ENCODE measurements around the gene DNAH7.
"Not testable (repeated sequence)": the region's sequence is repeated elsewhere in the genome, so short reads cannot be mapped to it uniquely, and the experiment has no call there.

DNAH7 gene

DNA sequence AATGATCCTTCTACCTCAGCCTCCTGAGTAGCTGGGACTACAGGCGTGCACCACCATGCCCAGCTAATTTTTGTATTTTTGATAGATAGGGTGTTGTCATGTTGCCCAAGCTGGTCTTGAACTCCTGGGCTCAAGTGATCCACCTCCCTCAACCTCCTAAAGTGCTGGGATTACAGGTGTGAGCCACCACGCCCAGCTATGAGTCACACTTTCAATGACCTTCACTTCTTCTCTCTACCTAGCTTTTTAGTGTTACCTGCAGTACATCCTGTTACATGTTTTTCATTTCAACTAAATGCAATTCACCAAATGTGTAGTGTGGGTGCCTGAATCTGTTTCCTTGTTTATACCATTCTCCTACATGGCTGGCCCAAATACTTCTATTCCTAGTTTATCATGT lies 347.6 kb downstream of the DNAH7 start:
- DNase-seq (ENCODE audit: low read depth): no peak

- DNase-seq (ENCODE audit: low read depth): no peak
These were observed 352.2 kb downstream of the DNAH7 start for GRCh38 chr2:195716466-195716865.

- DNase-seq (ENCODE audit: low read depth): no peak
These were observed 357.2 kb downstream of the DNAH7 start for GRCh38 chr2:195711478-195711877.

- DNase-seq (ENCODE audit: low read depth): no peak
These were observed 358.5 kb downstream of the DNAH7 start for GRCh38 chr2:195709901-195710806.

DNA sequence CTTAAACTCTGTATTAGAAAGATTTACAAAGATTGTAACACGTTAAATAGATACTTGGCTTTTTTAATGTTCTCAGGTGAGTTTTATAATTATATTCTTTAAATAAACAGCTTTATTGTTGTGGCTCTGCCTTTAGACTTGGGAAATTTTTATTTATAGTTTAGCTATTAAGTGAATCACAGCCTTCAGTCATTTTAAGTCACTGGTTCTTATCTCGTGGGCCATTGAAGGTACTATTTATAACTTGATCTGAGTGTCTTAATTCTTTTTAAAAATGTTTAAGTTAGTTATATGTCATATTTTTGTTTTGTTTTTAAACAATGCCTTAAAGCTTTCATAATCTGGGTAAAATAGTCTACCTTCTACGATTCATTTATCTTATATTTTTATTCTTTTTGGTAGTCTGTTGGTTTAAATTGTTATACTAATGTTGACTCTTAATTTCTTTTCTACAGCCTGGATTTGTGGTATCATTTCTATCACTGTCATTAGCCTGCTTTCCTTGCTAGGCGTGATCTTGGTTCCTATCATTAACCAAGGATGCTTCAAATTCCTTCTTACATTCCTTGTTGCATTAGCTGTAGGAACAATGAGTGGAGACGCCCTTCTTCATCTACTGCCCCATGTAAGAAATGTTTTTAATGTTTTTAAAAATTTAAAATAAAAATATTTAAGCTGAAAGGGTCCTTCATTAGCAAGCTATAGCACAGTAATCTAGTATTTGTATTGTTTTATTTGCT lies 362.3 kb downstream of the DNAH7 start:
- peak; percentile 26 for DNase-seq (ENCODE audit: low read depth)

GRCh38 chr2:195700480-195700879 lies 368.2 kb downstream of the DNAH7 start:
- no peak for DNase-seq (ENCODE audit: low read depth)

GRCh38 chr2:195697681-195698220 lies 370.9 kb downstream of the DNAH7 start:
- DNase-seq (ENCODE audit: low read depth): no peak

GRCh38 chr2:195696012-195696411 lies 372.6 kb downstream of the DNAH7 start:
- no peak for DNase-seq (ENCODE audit: low read depth)

GRCh38 chr2:195695002-195695631 lies 373.5 kb downstream of the DNAH7 start:
- no peak for DNase-seq (ENCODE audit: low read depth)

- no peak for DNase-seq (ENCODE audit: low read depth)
These were observed 374.1 kb downstream of the DNAH7 start for GRCh38 chr2:195694553-195694952.

DNA sequence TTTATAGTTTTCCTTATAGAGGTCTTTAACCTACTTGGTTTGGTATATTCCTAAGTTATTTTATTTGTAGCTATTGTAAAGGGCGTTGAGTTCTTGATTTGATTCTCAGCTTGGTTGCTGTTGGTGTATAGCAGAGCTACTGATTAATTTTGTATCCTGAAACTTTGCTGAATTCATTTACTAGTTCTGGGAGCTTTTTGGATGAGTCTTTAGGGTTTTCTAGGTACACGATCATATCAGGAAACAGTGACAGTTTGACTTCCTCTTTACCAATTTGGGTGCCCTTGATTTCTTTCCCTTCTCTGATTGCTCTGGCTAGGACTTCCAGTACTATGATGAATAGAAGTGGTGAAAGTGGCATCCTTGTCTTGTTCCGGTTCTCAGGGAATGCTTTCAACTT lies 376.1 kb downstream of the DNAH7 start:
- not testable (repeated sequence) for DNase-seq (ENCODE audit: low read depth)
